OCI-LY7 (cell line): ENCODE data around the gene CORIN.

ENCODE experiments used
- EZH2phosphoT487 ChIP-seq: fragments of 200-600 bp; sonication (generic); IDR thresholded peaks from 2 replicates; pipeline ENCODE4 v1.6.1; 2018; ENCODE audit warnings: low read depth, borderline replicate concordance, mild to moderate bottlenecking, mixed run types, antibody characterized with exemption, low read length, moderate library complexity, mixed read lengths
- TF ChIP-seq, protein P1 (sequence below): fragments of 200-600 bp; sonication (generic); conservative IDR thresholded peaks from 2 replicates; pipeline ENCODE4 v1.5.1; 2014; ENCODE audit warnings: mild to moderate bottlenecking, antibody characterized with exemption, low read length, moderate library complexity, mixed read lengths

GRCh38 chr4:47830265-47831025 lies 7.4 kb downstream of the CORIN start:
- TF ChIP-seq EZH2phosphoT487, result no peak
- TF ChIP-seq, protein P1, sequence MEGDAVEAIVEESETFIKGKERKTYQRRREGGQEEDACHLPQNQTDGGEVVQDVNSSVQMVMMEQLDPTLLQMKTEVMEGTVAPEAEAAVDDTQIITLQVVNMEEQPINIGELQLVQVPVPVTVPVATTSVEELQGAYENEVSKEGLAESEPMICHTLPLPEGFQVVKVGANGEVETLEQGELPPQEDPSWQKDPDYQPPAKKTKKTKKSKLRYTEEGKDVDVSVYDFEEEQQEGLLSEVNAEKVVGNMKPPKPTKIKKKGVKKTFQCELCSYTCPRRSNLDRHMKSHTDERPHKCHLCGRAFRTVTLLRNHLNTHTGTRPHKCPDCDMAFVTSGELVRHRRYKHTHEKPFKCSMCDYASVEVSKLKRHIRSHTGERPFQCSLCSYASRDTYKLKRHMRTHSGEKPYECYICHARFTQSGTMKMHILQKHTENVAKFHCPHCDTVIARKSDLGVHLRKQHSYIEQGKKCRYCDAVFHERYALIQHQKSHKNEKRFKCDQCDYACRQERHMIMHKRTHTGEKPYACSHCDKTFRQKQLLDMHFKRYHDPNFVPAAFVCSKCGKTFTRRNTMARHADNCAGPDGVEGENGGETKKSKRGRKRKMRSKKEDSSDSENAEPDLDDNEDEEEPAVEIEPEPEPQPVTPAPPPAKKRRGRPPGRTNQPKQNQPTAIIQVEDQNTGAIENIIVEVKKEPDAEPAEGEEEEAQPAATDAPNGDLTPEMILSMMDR, result no peak
